ENCODE data around the gene USP28.

DNA sequence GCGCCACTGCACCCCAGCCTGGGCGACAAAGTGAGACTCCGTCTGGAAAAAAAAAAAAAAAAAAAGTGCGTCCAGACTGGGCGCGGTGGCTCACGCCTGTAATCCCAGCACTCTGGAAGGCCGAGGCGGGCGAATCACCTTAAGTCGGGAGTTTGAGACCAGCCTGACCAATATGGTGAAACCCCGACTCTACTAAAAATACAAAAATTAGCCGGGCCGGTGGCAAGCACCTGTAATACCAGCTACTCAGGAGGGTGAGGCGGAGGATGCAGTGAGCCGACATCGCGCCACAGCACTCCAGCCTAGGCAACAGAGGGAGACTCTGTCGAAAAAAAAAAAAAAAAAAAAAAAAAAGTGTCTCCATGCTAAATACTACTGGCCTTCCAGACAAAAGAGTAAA lies 1.3 kb downstream of the USP28 start:
- TF ChIP-seq TEAD4 (IDR thresholded peaks at IDR 0.05; ENCODE audit: low read depth, low read length) = no peak
- TF ChIP-seq, protein P1, sequence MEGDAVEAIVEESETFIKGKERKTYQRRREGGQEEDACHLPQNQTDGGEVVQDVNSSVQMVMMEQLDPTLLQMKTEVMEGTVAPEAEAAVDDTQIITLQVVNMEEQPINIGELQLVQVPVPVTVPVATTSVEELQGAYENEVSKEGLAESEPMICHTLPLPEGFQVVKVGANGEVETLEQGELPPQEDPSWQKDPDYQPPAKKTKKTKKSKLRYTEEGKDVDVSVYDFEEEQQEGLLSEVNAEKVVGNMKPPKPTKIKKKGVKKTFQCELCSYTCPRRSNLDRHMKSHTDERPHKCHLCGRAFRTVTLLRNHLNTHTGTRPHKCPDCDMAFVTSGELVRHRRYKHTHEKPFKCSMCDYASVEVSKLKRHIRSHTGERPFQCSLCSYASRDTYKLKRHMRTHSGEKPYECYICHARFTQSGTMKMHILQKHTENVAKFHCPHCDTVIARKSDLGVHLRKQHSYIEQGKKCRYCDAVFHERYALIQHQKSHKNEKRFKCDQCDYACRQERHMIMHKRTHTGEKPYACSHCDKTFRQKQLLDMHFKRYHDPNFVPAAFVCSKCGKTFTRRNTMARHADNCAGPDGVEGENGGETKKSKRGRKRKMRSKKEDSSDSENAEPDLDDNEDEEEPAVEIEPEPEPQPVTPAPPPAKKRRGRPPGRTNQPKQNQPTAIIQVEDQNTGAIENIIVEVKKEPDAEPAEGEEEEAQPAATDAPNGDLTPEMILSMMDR (IDR thresholded peaks at IDR 0.05; ENCODE audit: control extremely low read depth in 1 of 3, insufficient read depth in 1 of 3, low read depth in 1 of 3, low read length in 3 of 3) = no peak
- no peak for TF ChIP-seq POLR2A (IDR thresholded peaks at IDR 0.05; ENCODE audit: control extremely low read depth in 1 of 2, low read depth in 2 of 2, low read length in 2 of 2)
- TF ChIP-seq, protein P2, sequence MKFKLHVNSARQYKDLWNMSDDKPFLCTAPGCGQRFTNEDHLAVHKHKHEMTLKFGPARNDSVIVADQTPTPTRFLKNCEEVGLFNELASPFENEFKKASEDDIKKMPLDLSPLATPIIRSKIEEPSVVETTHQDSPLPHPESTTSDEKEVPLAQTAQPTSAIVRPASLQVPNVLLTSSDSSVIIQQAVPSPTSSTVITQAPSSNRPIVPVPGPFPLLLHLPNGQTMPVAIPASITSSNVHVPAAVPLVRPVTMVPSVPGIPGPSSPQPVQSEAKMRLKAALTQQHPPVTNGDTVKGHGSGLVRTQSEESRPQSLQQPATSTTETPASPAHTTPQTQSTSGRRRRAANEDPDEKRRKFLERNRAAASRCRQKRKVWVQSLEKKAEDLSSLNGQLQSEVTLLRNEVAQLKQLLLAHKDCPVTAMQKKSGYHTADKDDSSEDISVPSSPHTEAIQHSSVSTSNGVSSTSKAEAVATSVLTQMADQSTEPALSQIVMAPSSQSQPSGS (IDR thresholded peaks at IDR 0.05; ENCODE audit: low read length) = no peak

Measured in H1 (cell line).